Liver (tissue), 9 donors: ENCODE data around the gene CFHR2. TPM values are rescaled to one million over a fixed set of nuclear protein-coding genes. Genes with fewer than 3 reads are reported as not detected.
"Not testable (repeated sequence)": the region's sequence is repeated elsewhere in the genome, so short reads cannot be mapped to it uniquely, and the experiment has no call there.

Experiments
- DNase-seq: peaks from one replicate; pipeline ENCODE4 v3.0.0-alpha.2; 2017; ENCODE audit warnings: low spot score
- H3K27ac ChIP-seq, 2 donors: one replicate each; pipeline ENCODE4 v1.7.0; 2013; ENCODE audit warnings: inconsistent platforms in 2 of 2, low read length in 2 of 2, control low read depth in 1 of 2, low read depth in 1 of 2, mild to moderate bottlenecking in 1 of 2
- H3K27me3 ChIP-seq, 4 donors: one replicate each; pipeline versions ENCODE4 v1.6.1 to v1.7.0; 2013; ENCODE audit warnings: low read length in 3 of 4, inconsistent platforms in 1 of 4, mild to moderate bottlenecking in 1 of 4, moderate library complexity in 1 of 4; ENCODE audit not compliant: control insufficient read depth in 4 of 4, insufficient read depth in 4 of 4
- H3K36me3 ChIP-seq, 4 donors: one replicate each; pipeline versions ENCODE4 v1.6.1 to v1.7.0; 2013; ENCODE audit warnings: low read length in 3 of 4, mild to moderate bottlenecking in 3 of 4, low read depth in 1 of 4, moderate library complexity in 1 of 4; ENCODE audit not compliant: control insufficient read depth in 4 of 4, insufficient read depth in 3 of 4
- H3K4me1 ChIP-seq, 4 donors: one replicate each; pipeline versions ENCODE4 v1.6.1 to v1.7.0; 2013; ENCODE audit warnings: low read length in 3 of 4, mild to moderate bottlenecking in 3 of 4, moderate library complexity in 1 of 4; ENCODE audit not compliant: control insufficient read depth in 4 of 4, insufficient read depth in 4 of 4
- H3K4me3 ChIP-seq, 3 donors: one replicate each; pipeline versions ENCODE4 v1.6.1 to v1.7.0; 2013; ENCODE audit warnings: low read length in 3 of 3, control low read depth in 1 of 3, low read depth in 1 of 3, mild to moderate bottlenecking in 1 of 3
- H3K9ac ChIP-seq, 2 donors: one replicate each; pipeline ENCODE4 v1.7.0; 2013; ENCODE audit warnings: low read length in 2 of 2, mild to moderate bottlenecking in 2 of 2, moderate library complexity in 2 of 2, control low read depth in 1 of 2, low read depth in 1 of 2
- H3K9me3 ChIP-seq, 4 donors: one replicate each; pipeline versions ENCODE4 v1.6.1 to v1.7.0; 2013; ENCODE audit warnings: low read length in 3 of 4; ENCODE audit not compliant: control insufficient read depth in 4 of 4
- CTCF ChIP-seq: fragments of 150-350 bp; IDR thresholded peaks from 2 replicates; pipeline ENCODE4 v1.5.1; 2017; ENCODE audit warnings: improper control_type of control experiment, low read depth, low read length; ENCODE audit not compliant: missing input control
- FOXA1 ChIP-seq: IDR thresholded peaks from 2 replicates; pipeline ENCODE4 v1.6.1; 2016; ENCODE audit warnings: antibody characterized with exemption
- FOXA2 ChIP-seq: IDR thresholded peaks from 2 replicates; pipeline ENCODE4 v1.6.1; 2016; ENCODE audit warnings: antibody characterized with exemption
- GABPA ChIP-seq, 2 donors: IDR thresholded peaks in 1 of 2; conservative IDR thresholded peaks in 1 of 2; 2 replicates each; pipeline ENCODE4 v1.6.1; 2016; ENCODE audit warnings: antibody characterized with exemption in 2 of 2, mild to moderate bottlenecking in 1 of 2, moderate library complexity in 1 of 2
- HNF4A ChIP-seq, 2 donors: conservative IDR thresholded peaks; 2 replicates each; pipeline ENCODE4 v1.6.1; 2016; ENCODE audit warnings: antibody characterized with exemption in 2 of 2, mild to moderate bottlenecking in 2 of 2
- JUND ChIP-seq, 2 donors: IDR thresholded peaks; 2 replicates each; pipeline ENCODE4 v1.6.1; 2016; ENCODE audit warnings: antibody characterized with exemption in 2 of 2
- REST ChIP-seq: IDR thresholded peaks from 2 replicates; pipeline ENCODE4 v1.6.1; 2016; ENCODE audit warnings: antibody characterized with exemption, mild to moderate bottlenecking
- RXRA ChIP-seq, 2 donors: IDR thresholded peaks; 2 replicates each; pipeline ENCODE4 v1.6.1; 2017 to 2018; ENCODE audit warnings: antibody characterized with exemption in 2 of 2, mild to moderate bottlenecking in 1 of 2
- SP1 ChIP-seq: IDR thresholded peaks from 2 replicates; pipeline ENCODE4 v1.6.1; 2018; ENCODE audit warnings: antibody characterized with exemption, mild to moderate bottlenecking
- YY1 ChIP-seq: IDR thresholded peaks from 2 replicates; pipeline ENCODE4 v1.6.1; 2016; ENCODE audit warnings: antibody characterized with exemption, mild to moderate bottlenecking
- WGBS: extraction: QIAGEN DNeasy Blood & Tissue Kit; methylation state at CpG from one replicate; pipeline ENCODE4 v1.1.7; 2013; 5-methylcytosine and 5-hydroxymethylcytosine counted together
- polyA plus RNA-seq, 2 donors: library from polyadenylated mRNA; stranded (reverse) in 1 of 2; unstranded in 1 of 2; fragments of 200-250 nt in 1 of 2; fragments of >200 nt in 1 of 2; fragmentation: Nextera tagmentation in 1 of 2; extraction: Ambion mirVana in 1 of 2; gene quantifications; one replicate each; pipeline versions ENCODE4 v1.2.1 to v1.2.3, GENCODE V29; 2013 to 2015
- total RNA-seq, 2 donors: library from RNA; depleted of rRNA; stranded (reverse); fragments of >200 nt; gene quantifications; one replicate each; pipeline ENCODE4 v1.2.3, GENCODE V29; 2014
- TF ChIP-seq, protein P1 (sequence below): IDR thresholded peaks from 2 replicates; pipeline ENCODE4 v1.6.1; 2016; ENCODE audit warnings: antibody characterized with exemption
- donor health status: healthy.
- donor health status: healthy.
- donor health status: healthy.
- donor health status: healthy.
- donor health status: healthy.

CFHR2 gene
- total and polyA plus RNA-seq, 4 donors = 153 to 483 (median 395) TPM

DNA sequence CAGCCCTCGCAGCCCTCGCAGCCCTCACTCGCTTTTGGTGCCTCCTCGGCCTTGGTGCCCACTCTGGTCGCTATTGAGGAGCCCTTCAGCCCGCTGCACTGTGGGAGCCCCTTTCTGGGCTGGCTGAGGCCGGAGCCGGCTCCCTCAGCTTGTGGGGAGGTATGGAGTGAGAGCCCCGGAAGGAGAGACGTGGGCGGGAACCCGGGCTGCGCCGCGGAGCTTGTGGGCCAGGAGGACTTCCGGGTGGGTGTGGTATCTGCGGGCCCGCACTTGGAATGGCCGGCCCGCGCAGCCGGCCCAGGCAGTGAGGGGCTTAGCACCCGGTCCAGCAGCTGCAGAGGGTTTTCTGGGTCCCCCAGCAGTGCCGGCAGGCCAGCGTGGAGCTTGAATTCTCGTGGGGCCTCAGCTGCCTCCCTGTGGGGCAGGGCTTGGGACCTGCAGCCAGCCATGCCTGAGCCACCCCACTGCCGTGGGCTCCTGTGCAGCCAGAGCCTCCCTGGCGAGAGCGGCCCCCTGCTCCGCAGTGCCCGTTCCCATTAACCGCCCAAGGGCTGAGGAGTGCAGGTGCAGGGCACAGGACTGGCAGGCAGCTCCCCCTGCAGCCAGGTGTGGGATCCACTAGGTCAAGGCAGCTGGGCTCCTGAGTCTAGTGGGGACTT lies 9.9 kb upstream of the CFHR2 start (continued):
- no peak for TF ChIP-seq REST
- TF ChIP-seq FOXA1 = no peak
- no peak for TF ChIP-seq CTCF
- no peak for TF ChIP-seq YY1
- TF ChIP-seq FOXA2 = no peak

- not testable (repeated sequence) for H3K4me3 ChIP-seq, H3K9ac ChIP-seq, H3K27ac ChIP-seq, H3K9me3 ChIP-seq, H3K27me3 ChIP-seq, H3K36me3 ChIP-seq
- H3K4me1 ChIP-seq = peaks cover 0 to 10% (median 6%) of the 10 kb centered on the region in 4 donors
- TF ChIP-seq SP1 (peak; percentile 8), RXRA (IDR thresholded peaks at IDR 0.05) (peak in 1 of 2 donors; percentile 6), HNF4A (conservative IDR thresholded peaks at IDR 0.05) (peak in 1 of 2 donors; percentile 26)
- 31% methylated on average over 6 of the region's 6 CpGs for WGBS
- DNase-seq = peak; percentile 38
These were observed 2.1 kb upstream of the CFHR2 start for GRCh38 chr1:196941474-196941873.

- Histone ChIP-seq H3K27ac (no peak overlapping the region), H3K4me1 (peaks cover 2 to 27% (median 4%) of the 10 kb centered on the region in 4 donors), H3K36me3 (peaks cover 3 to 44% (median 20%) of the 10 kb centered on the region in 4 donors), H3K4me3 (no peak overlapping the region), H3K9me3 (no peaks in the 10 kb centered on the region), H3K27me3 (no peaks in the 10 kb centered on the region), H3K9ac (no peak overlapping the region)
- WGBS = 85% methylated on average over 2 of the region's 2 CpGs
- no peak for DNase-seq
- TF ChIP-seq, protein P1, sequence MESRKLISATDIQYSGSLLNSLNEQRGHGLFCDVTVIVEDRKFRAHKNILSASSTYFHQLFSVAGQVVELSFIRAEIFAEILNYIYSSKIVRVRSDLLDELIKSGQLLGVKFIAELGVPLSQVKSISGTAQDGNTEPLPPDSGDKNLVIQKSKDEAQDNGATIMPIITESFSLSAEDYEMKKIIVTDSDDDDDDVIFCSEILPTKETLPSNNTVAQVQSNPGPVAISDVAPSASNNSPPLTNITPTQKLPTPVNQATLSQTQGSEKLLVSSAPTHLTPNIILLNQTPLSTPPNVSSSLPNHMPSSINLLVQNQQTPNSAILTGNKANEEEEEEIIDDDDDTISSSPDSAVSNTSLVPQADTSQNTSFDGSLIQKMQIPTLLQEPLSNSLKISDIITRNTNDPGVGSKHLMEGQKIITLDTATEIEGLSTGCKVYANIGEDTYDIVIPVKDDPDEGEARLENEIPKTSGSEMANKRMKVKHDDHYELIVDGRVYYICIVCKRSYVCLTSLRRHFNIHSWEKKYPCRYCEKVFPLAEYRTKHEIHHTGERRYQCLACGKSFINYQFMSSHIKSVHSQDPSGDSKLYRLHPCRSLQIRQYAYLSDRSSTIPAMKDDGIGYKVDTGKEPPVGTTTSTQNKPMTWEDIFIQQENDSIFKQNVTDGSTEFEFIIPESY = no peak
- no peak for TF ChIP-seq HNF4A (conservative IDR thresholded peaks at IDR 0.05)
- TF ChIP-seq YY1 = no peak
- no peak for TF ChIP-seq GABPA (IDR thresholded peaks at IDR 0.05 in 1 of 2, conservative IDR thresholded peaks at IDR 0.05 in 1 of 2)
- TF ChIP-seq REST = no peak
- no peak for TF ChIP-seq JUND (IDR thresholded peaks at IDR 0.05)
- no peak for TF ChIP-seq FOXA1
These were observed 8.3 kb downstream of the CFHR2 start for GRCh38 chr1:196951711-196952394.
